ENCODE results near the gene ST8SIA1. TPM values are rescaled to one million over a fixed set of nuclear protein-coding genes. Genes with fewer than 3 reads are reported as not detected.

ST8SIA1 gene
- total RNA-seq, 2 experiments from 2014 or later, result not detected

- Histone ChIP-seq H3K36me3 (ENCODE audit: insufficient read depth, low read length) (no peaks in the 10 kb centered on the region), H3K9me2 (ENCODE audit: insufficient read depth, low read length) (no peaks in the 10 kb centered on the region), H3K9me3 (ENCODE audit: low read length) (no peaks in the 10 kb centered on the region), H3K79me2 (ENCODE audit: insufficient read depth, low read depth, low read length) (no peaks in the 10 kb centered on the region), H3K4me1 (ENCODE audit: insufficient read depth, low read length, poor library complexity, severe bottlenecking) (no peaks in the 10 kb centered on the region), H3K4me3 (ENCODE audit: low read depth, low read length, poor library complexity, severe bottlenecking) (no peak overlapping the region), H2AFZ (ENCODE audit: low read length) (no peak overlapping the region), H3K27ac (ENCODE audit: low read depth, low read length, poor library complexity, severe bottlenecking) (no peak overlapping the region), H3K4me2 (ENCODE audit: low read length) (no peak overlapping the region), H4K20me1 (ENCODE audit: insufficient read depth, low read length) (no peaks in the 10 kb centered on the region)
- TF ChIP-seq EZH2phosphoT487 (IDR thresholded peaks at IDR 0.05; ENCODE audit: borderline replicate concordance, low read depth, low read length), result no peak
- TF ChIP-seq CTCF (conservative IDR thresholded peaks at IDR 0.05; ENCODE audit: low read length), result no peak
- ChIA-PET POLR2A (no interaction called here), CTCF (ENCODE audit: unreplicated experiment) (no interaction called here)
- no TSS peak for BruUV-seq (replicated peaks)
- no peak for DNase-seq (ENCODE audit: low spot score)
- intact Hi-C loops (cut with micrococcal nuclease; ENCODE audit: unreplicated experiment), result no loop called here
These were observed 88.2 kb downstream of the ST8SIA1 start for GRCh38 chr12:22246217-22246846.

GRCh38 chr12:22242726-22243125 lies 91.8 kb downstream of the ST8SIA1 start:
- intact Hi-C loops (cut with micrococcal nuclease; ENCODE audit: unreplicated experiment), result no loop called here
- CTCF ChIA-PET (ENCODE audit: unreplicated experiment), result no interaction called here
- no peaks in the 10 kb centered on the region for H3K79me2 ChIP-seq (ENCODE audit: insufficient read depth, low read depth, low read length)

More at GRCh38 chr12:22242726-22243125, 91.8 kb downstream of the ST8SIA1 start:
- BruUV-seq (replicated peaks), result no TSS peak
- Histone ChIP-seq H4K20me1 (ENCODE audit: insufficient read depth, low read length) (no peaks in the 10 kb centered on the region), H3K4me1 (ENCODE audit: insufficient read depth, low read length, poor library complexity, severe bottlenecking) (no peaks in the 10 kb centered on the region), H3K36me3 (ENCODE audit: insufficient read depth, low read length) (no peaks in the 10 kb centered on the region), H3K9me3 (ENCODE audit: low read length) (no peaks in the 10 kb centered on the region), H3K27ac (ENCODE audit: low read depth, low read length, poor library complexity, severe bottlenecking) (no peak overlapping the region), H3K9me2 (ENCODE audit: insufficient read depth, low read length) (no peaks in the 10 kb centered on the region), H2AFZ (ENCODE audit: low read length) (no peak overlapping the region), H3K4me3 (ENCODE audit: low read depth, low read length, poor library complexity, severe bottlenecking) (no peak overlapping the region), H3K4me2 (ENCODE audit: low read length) (no peak overlapping the region)
- no peak for DNase-seq (ENCODE audit: low spot score)
- TF ChIP-seq EZH2phosphoT487 (IDR thresholded peaks at IDR 0.05; ENCODE audit: borderline replicate concordance, low read depth, low read length) (no peak), CTCF (conservative IDR thresholded peaks at IDR 0.05; ENCODE audit: low read length) (no peak)
- POLR2A ChIA-PET, result no interaction called here
